ENCODE data around the gene BSN. TPM values are rescaled to one million over a fixed set of nuclear protein-coding genes. Genes with fewer than 3 reads are reported as not detected.

The BSN gene
- total and polyA plus RNA-seq, 2 donors (not counting 1 experiment from before 2014, with no cell fraction given): under 0.01 to 0.01 TPM

DNA sequence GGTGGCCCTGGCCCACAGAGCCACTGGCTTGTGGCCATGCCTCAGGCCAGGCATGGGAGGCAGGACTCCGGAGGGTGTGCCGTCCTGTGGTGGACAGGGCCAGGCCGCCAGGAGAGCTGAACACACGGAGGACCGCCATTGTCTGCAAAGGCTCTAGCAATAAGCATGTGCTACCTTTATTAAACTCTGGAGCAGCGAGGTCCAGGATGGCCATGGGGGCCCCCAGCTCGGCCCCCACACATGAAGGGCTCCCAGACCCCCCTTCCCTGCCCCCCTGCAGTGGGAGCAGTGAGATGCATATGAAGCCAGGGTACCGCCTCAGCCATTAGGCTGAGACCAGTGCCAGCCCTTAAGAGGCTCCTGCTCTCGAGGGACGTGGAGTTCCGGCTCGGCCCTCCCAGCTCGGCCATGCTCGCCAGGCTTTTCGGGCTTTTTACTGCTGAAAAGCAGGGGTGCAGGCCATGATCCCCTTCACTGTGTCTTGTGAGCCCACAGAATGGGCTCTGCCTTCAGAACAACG lies 162.5 kb downstream of the BSN start:
- Histone ChIP-seq H3K4me3 (replicated peaks in 1 of 4; ENCODE audit: control extremely low read depth in 1 of 4, insufficient read depth in 1 of 4, low read depth in 3 of 4, low read length in 4 of 4) (no peak overlapping the region), H4K20me1 (ENCODE audit: control insufficient read depth, extremely low read depth, insufficient read depth, low read length) (no peaks in the 10 kb centered on the region), H3K4me2 (ENCODE audit: extremely low read depth, insufficient read depth, low read length) (no peak overlapping the region), H3K27ac (ENCODE audit: insufficient read depth, low read length) (no peak overlapping the region), H2AFZ (ENCODE audit: low read length) (no peak overlapping the region), H3K27me3 (ENCODE audit: control insufficient read depth, insufficient read depth, low read length) (no peaks in the 10 kb centered on the region), H3K4me1 (ENCODE audit: control insufficient read depth, extremely low read depth, insufficient read depth, low read length) (peaks cover 5% of the 10 kb centered on the region), H3K36me3 (ENCODE audit: control insufficient read depth, insufficient read depth, low read length) (peaks cover 19% of the 10 kb centered on the region), H3K9ac (ENCODE audit: insufficient read depth, low read length) (no peak overlapping the region), H3K79me2 (ENCODE audit: control insufficient read depth, insufficient read depth, low read length) (no peaks in the 10 kb centered on the region), H3K9me3 (ENCODE audit: control insufficient read depth, insufficient read depth, low read depth, low read length) (no peaks in the 10 kb centered on the region)
- no peak for DNase-seq (ENCODE audit: low read depth in 2 of 2)
- no peak for TF ChIP-seq EZH2 (IDR thresholded peaks at IDR 0.05; ENCODE audit: low read length, missing control alignments)
- no peak for TF ChIP-seq CTCF (conservative IDR thresholded peaks at IDR 0.05 in 1 of 2, IDR thresholded peaks at IDR 0.05 in 1 of 2; ENCODE audit: low read depth in 1 of 2, low read length in 2 of 2)

DNA sequence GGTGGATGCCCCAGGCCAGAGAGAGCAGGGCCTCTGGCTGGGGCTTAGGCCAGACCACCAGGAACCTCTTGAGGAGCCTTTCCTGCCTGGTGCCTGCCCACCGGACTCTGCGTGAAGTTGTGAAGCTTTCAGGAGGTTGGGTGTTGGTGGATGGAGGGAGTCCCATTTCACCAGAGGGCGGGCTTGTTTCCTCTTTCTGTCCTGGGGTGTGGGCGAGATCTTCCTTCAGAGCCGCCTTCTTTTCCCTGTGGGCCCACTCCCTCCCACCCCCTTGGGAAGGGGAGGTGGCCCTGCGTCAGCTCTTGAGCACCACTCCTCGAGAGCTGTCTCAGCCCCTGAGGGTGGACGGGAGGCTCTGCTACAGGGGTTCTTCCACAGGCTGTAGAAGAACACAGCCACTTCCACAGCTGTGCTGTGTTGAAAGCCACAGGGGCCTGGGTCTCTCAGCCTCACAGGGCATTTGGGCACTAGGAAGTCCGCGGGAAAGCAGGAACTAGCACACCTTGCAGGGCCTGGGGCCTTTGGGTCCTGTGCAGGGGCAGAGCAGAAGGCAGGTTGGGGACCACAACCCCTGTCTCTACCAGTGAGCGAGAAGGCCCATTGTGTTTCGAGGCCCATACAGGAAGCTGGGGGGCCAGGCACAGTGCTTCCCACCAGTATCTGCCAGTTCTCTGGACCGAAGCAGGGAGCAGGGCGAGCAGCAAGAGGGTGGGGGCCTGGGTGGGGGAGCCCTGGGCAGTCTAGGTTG lies 163.1 kb downstream of the BSN start:
- Histone ChIP-seq H3K36me3 (ENCODE audit: control insufficient read depth, insufficient read depth, low read length) (peaks cover 25% of the 10 kb centered on the region), H3K9me3 (ENCODE audit: control insufficient read depth, insufficient read depth, low read depth, low read length) (no peaks in the 10 kb centered on the region), H3K27me3 (ENCODE audit: control insufficient read depth, insufficient read depth, low read length) (no peaks in the 10 kb centered on the region), H3K4me1 (ENCODE audit: control insufficient read depth, extremely low read depth, insufficient read depth, low read length) (peaks cover 5% of the 10 kb centered on the region), H3K9ac (ENCODE audit: insufficient read depth, low read length) (no peak overlapping the region), H4K20me1 (ENCODE audit: control insufficient read depth, extremely low read depth, insufficient read depth, low read length) (no peaks in the 10 kb centered on the region), H3K27ac (ENCODE audit: insufficient read depth, low read length) (no peak overlapping the region), H3K79me2 (ENCODE audit: control insufficient read depth, insufficient read depth, low read length) (peaks cover 3% of the 10 kb centered on the region), H3K4me2 (ENCODE audit: extremely low read depth, insufficient read depth, low read length) (no peak overlapping the region), H2AFZ (ENCODE audit: low read length) (no peak overlapping the region), H3K4me3 (replicated peaks in 1 of 4; ENCODE audit: control extremely low read depth in 1 of 4, insufficient read depth in 1 of 4, low read depth in 3 of 4, low read length in 4 of 4) (no peak overlapping the region)
- TF ChIP-seq EZH2 (IDR thresholded peaks at IDR 0.05; ENCODE audit: low read length, missing control alignments) (no peak), CTCF (conservative IDR thresholded peaks at IDR 0.05 in 1 of 2, IDR thresholded peaks at IDR 0.05 in 1 of 2; ENCODE audit: low read depth in 1 of 2, low read length in 2 of 2) (no peak)
- DNase-seq (ENCODE audit: low read depth in 2 of 2): no peak

- Histone ChIP-seq H4K20me1 (ENCODE audit: control insufficient read depth, extremely low read depth, insufficient read depth, low read length) (no peaks in the 10 kb centered on the region), H2AFZ (ENCODE audit: low read length) (no peak overlapping the region), H3K4me2 (ENCODE audit: extremely low read depth, insufficient read depth, low read length) (no peak overlapping the region), H3K27ac (ENCODE audit: insufficient read depth, low read length) (no peak overlapping the region), H3K9ac (ENCODE audit: insufficient read depth, low read length) (no peak overlapping the region), H3K4me3 (replicated peaks in 1 of 4; ENCODE audit: control extremely low read depth in 1 of 4, insufficient read depth in 1 of 4, low read depth in 3 of 4, low read length in 4 of 4) (no peak overlapping the region), H3K9me3 (ENCODE audit: control insufficient read depth, insufficient read depth, low read depth, low read length) (no peaks in the 10 kb centered on the region), H3K36me3 (ENCODE audit: control insufficient read depth, insufficient read depth, low read length) (peaks cover 25% of the 10 kb centered on the region), H3K79me2 (ENCODE audit: control insufficient read depth, insufficient read depth, low read length) (peaks cover 11% of the 10 kb centered on the region), H3K4me1 (ENCODE audit: control insufficient read depth, extremely low read depth, insufficient read depth, low read length) (peaks cover 8% of the 10 kb centered on the region), H3K27me3 (ENCODE audit: control insufficient read depth, insufficient read depth, low read length) (no peaks in the 10 kb centered on the region)
- TF ChIP-seq EZH2 (IDR thresholded peaks at IDR 0.05; ENCODE audit: low read length, missing control alignments) (no peak), CTCF (conservative IDR thresholded peaks at IDR 0.05 in 1 of 2, IDR thresholded peaks at IDR 0.05 in 1 of 2; ENCODE audit: low read depth in 1 of 2, low read length in 2 of 2) (no peak)
- no peak for DNase-seq (ENCODE audit: low read depth in 2 of 2)
Observed at GRCh38 chr3:49717959-49718857, 163.9 kb downstream of the BSN start.

Measured in fibroblast of lung (primary cell).